ENCODE results near the gene USP13. TPM values are rescaled to one million over a fixed set of nuclear protein-coding genes. Genes with fewer than 3 reads are reported as not detected.

Gene USP13
- total and polyA plus RNA-seq, 3 donors from 2014 or later = 17.6 to 50.3 (median 42.0) TPM

- TF ChIP-seq POLR2A (IDR thresholded peaks at IDR 0.05) (no peak), CTCF (IDR thresholded peaks at IDR 0.05) (no peak)
- Histone ChIP-seq H3K27ac (no peak overlapping the region), H3K4me1 (no peaks in the 10 kb centered on the region), H3K27me3 (no peaks in the 10 kb centered on the region), H3K36me3 (ENCODE audit: low read depth, missing control alignments) (no peaks in the 10 kb centered on the region), H3K4me3 (no peak overlapping the region), H3K9me3 (no peaks in the 10 kb centered on the region)
- intact Hi-C loops (cut with DNase I; ENCODE audit: low total_unique reads) = no loop called here
- WGBS, 2 donors = 91 to 92% methylated on average over 9 to 12 of the region's 12 CpGs
- no peak for DNase-seq
Measured at GRCh38 chr3:179739816-179740594, 87.2 kb downstream of the USP13 start.

GRCh38 chr3:179743913-179744312 is 91.1 kb downstream of the USP13 start:
- H3K27ac ChIP-seq = no peak overlapping the region
- H3K27me3 ChIP-seq = no peaks in the 10 kb centered on the region
- 79 to 86% methylated on average over 2 of the region's 2 CpGs for WGBS, 2 donors
- no peak overlapping the region for H3K4me3 ChIP-seq
- H3K4me1 ChIP-seq = no peaks in the 10 kb centered on the region
- H3K9me3 ChIP-seq = no peaks in the 10 kb centered on the region
- no peak for DNase-seq
- H3K36me3 ChIP-seq (ENCODE audit: low read depth, missing control alignments) = no peaks in the 10 kb centered on the region
- TF ChIP-seq CTCF (IDR thresholded peaks at IDR 0.05) = no peak
- no peak for TF ChIP-seq POLR2A (IDR thresholded peaks at IDR 0.05)
- intact Hi-C loops (cut with DNase I; ENCODE audit: low total_unique reads) = no loop called here

- H3K9me3 ChIP-seq = no peaks in the 10 kb centered on the region
- WGBS, 2 donors = 91 to 93% methylated on average over 4 to 5 of the region's 5 CpGs
- no peaks in the 10 kb centered on the region for H3K4me1 ChIP-seq
- intact Hi-C loops (cut with DNase I; ENCODE audit: low total_unique reads) = no loop called here
- no peak overlapping the region for H3K27ac ChIP-seq
- no peaks in the 10 kb centered on the region for H3K36me3 ChIP-seq (ENCODE audit: low read depth, missing control alignments)
- H3K4me3 ChIP-seq = no peak overlapping the region
- DNase-seq = no peak
- TF ChIP-seq CTCF (IDR thresholded peaks at IDR 0.05) = no peak
- TF ChIP-seq POLR2A (IDR thresholded peaks at IDR 0.05) = no peak
- H3K27me3 ChIP-seq = no peaks in the 10 kb centered on the region
Measured at GRCh38 chr3:179744667-179745066, 91.8 kb downstream of the USP13 start.

- DNase-seq = no peak
- 84 to 87% methylated on average over 4 of the region's 4 CpGs for WGBS, 2 donors
- H3K36me3 ChIP-seq (ENCODE audit: low read depth, missing control alignments) = no peaks in the 10 kb centered on the region
- no peak overlapping the region for H3K27ac ChIP-seq
- H3K4me1 ChIP-seq = no peaks in the 10 kb centered on the region
- intact Hi-C loops (cut with DNase I; ENCODE audit: low total_unique reads) = no loop called here
- no peak for TF ChIP-seq CTCF (IDR thresholded peaks at IDR 0.05)
- no peak for TF ChIP-seq POLR2A (IDR thresholded peaks at IDR 0.05)
- H3K27me3 ChIP-seq = no peaks in the 10 kb centered on the region
- H3K4me3 ChIP-seq = no peak overlapping the region
- H3K9me3 ChIP-seq = no peaks in the 10 kb centered on the region
Measured at GRCh38 chr3:179745079-179745478, 92.2 kb downstream of the USP13 start.

GRCh38 chr3:179745716-179746115 is 92.9 kb downstream of the USP13 start:
- no peak for DNase-seq
- TF ChIP-seq POLR2A (IDR thresholded peaks at IDR 0.05) (no peak), CTCF (IDR thresholded peaks at IDR 0.05) (no peak)
- Histone ChIP-seq H3K4me1 (no peaks in the 10 kb centered on the region), H3K27ac (no peak overlapping the region), H3K4me3 (no peak overlapping the region), H3K9me3 (no peaks in the 10 kb centered on the region), H3K27me3 (no peaks in the 10 kb centered on the region), H3K36me3 (ENCODE audit: low read depth, missing control alignments) (no peaks in the 10 kb centered on the region)
- intact Hi-C loops (cut with DNase I; ENCODE audit: low total_unique reads) = no loop called here
- 63 to 78% methylated on average over 5 of the region's 5 CpGs for WGBS, 2 donors

Data from testis (tissue), 3 donors.